Measurements from ENCODE around the gene COPS9.
A peak's percentile ranks its signal among the peaks of the same experiment; 100 is the strongest.

Gene COPS9

DNA sequence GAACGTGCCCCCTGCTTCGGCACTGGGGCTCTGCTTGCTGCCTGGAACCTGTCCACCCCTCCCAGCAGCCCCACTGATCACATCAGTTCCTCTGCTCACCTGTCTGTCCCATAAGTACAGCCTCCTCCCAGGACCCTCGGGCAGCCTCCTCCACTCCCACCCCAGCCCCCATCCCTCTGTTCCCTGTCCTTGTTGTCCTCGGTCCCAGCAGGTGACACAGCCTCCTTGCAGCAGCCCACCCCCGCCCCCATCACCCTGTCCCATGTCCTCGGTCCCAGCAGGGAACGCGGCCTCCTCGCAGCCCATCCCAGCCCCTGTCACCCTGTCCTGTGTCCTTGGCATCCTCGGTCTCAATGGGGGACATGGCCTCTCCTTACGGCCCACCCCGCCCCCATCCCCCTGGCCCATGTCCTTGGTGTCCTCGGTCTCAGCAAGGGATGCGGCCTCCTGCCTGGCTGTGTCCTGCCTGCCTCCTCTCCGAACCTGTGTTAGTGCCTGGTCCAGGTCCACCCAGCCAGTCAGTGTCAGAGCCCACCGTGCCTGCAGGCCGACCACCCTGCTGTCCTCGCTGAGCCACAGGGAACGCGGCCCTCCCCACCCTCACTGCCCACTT lies 8.7 kb upstream of the COPS9 start:
- CTCF ChIA-PET, result interaction anchor here (0.8 to 7.3 kb wide), 6 partner anchors 79 to 321 kb away, joined by 3 to 67 read pairs (median 4); partner anchors contain the start of gene GPC1
- POLR2A ChIA-PET (ENCODE audit: low non-redundant PET), result no interaction called here
- H3K27ac ChIP-seq, result no peak overlapping the region
- no peak for DNase-seq (ENCODE audit: low spot score)
- TF ChIP-seq, protein P1, sequence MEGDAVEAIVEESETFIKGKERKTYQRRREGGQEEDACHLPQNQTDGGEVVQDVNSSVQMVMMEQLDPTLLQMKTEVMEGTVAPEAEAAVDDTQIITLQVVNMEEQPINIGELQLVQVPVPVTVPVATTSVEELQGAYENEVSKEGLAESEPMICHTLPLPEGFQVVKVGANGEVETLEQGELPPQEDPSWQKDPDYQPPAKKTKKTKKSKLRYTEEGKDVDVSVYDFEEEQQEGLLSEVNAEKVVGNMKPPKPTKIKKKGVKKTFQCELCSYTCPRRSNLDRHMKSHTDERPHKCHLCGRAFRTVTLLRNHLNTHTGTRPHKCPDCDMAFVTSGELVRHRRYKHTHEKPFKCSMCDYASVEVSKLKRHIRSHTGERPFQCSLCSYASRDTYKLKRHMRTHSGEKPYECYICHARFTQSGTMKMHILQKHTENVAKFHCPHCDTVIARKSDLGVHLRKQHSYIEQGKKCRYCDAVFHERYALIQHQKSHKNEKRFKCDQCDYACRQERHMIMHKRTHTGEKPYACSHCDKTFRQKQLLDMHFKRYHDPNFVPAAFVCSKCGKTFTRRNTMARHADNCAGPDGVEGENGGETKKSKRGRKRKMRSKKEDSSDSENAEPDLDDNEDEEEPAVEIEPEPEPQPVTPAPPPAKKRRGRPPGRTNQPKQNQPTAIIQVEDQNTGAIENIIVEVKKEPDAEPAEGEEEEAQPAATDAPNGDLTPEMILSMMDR (conservative IDR thresholded peaks at IDR 0.05; ENCODE audit: low read depth), result no peak

DNA sequence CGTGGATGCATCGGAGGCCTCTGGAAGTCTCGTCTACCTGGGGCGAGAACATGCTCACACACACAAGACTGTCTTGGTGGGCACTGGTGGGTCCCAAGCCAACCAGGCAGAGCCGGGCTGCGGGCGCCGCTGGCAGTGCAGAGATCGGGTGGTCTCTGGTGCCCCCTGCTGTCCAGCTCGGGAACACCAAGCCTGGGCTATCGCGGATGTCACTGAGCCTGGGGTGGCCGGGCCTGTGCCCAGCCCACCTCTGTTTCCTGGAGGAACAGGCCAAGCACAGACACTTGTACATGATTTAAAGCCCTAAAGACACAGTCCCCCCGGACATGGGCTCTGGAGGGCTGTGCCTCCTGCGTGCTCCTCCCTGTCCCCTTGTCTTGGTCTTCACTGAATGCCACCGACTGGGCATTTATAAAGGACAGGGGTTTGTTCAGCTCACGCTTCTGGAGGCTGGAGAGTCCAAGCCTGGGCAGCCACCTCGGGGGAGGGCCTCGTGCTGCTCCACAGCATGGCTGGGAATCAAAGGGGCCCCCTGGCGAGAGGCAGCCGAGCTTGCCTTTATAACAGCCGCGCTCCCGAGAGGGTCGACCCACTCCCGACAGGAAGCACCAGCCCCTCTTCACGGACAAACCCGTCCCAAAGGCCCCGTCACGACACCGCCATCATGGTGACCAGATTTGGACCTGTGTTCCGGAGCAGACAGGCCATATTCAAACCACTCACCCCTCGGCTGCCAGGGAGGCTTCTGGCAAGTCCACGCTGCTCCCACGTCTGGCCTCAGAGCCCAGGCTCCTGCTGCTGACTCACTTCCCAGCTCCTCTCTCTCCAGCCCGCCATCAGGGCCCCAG lies 7.9 kb upstream of the COPS9 start:
- H3K27ac ChIP-seq, result no peak overlapping the region
- DNase-seq (ENCODE audit: low spot score), result peak; percentile 74
- TF ChIP-seq, protein P1 (conservative IDR thresholded peaks at IDR 0.05; ENCODE audit: low read depth), result peak; percentile 91
- ChIA-PET POLR2A (ENCODE audit: low non-redundant PET) (interaction anchor here (0.6 kb wide), 1 partner anchor 119 kb away, joined by 3 read pairs; the partner anchor contains the start of gene NDUFA10), CTCF (interaction anchor here (0.5 to 7.3 kb wide), 19 partner anchors 12 to 645 kb away, joined by 3 to 67 read pairs (median 3); partner anchors contain the start of gene GPC1)

- CTCF ChIA-PET, result interaction anchor here (0.5 to 7.3 kb wide), 17 partner anchors 13 to 645 kb away, joined by 3 to 67 read pairs (median 3); no protein-coding TSS in a partner anchor
- POLR2A ChIA-PET (ENCODE audit: low non-redundant PET), result no interaction called here
- TF ChIP-seq, protein P1 (conservative IDR thresholded peaks at IDR 0.05; ENCODE audit: low read depth), result no peak
- H3K27ac ChIP-seq, result no peak overlapping the region
- DNase-seq (ENCODE audit: low spot score), result no peak
Observed at GRCh38 chr2:240143276-240143675, 7.2 kb upstream of the COPS9 start.

DNA sequence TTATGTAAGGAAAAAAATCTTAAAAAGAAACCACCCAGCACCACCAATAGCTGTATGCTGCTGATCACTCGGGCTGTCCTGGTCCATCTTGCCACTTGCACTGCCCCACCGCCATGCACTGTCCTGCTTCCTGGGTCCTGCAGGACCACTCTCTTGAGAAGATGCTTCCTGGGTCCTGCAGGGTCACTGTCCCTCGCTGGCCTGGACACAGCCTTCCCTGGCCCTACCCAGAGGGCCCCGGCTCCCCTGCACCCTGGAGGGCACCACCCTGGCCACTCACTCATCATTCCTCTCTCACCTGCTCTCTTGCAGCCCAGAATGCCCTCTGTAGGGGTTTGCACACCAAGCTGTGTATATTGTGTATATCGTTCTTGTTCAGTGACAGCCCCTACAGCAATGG lies 6.8 kb upstream of the COPS9 start:
- TF ChIP-seq, protein P1 (conservative IDR thresholded peaks at IDR 0.05; ENCODE audit: low read depth), result no peak
- DNase-seq (ENCODE audit: low spot score), result no peak
- ChIA-PET CTCF (interaction anchor here (0.7 to 7.3 kb wide), 6 partner anchors 79 to 532 kb away, joined by 3 to 67 read pairs (median 4); no protein-coding TSS in a partner anchor), POLR2A (ENCODE audit: low non-redundant PET) (no interaction called here)
- no peak overlapping the region for H3K27ac ChIP-seq

DNA sequence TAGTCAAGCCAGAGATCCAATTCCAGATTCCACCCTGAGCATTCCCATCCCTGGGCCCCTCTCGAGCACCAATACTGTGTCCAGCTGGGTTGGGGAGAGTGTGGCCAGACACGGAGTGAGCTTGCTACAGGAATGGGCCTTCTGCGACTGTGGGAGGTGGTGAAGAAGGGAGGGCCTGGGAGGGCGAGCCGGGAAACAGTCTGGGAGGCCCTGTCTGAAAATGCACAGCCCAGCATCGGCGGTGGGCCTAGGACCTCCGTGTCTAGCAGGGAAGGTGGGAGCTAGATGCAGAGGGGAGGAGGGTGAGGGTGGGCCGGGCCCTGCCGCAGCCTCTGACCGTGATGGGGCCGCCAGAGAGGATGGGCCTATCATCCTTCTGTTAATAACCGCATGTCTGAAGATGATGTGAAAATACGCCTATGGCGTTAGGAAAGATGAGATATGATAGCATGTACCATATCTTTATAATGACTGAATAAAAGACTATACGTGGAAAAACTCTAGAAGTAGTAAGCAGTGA lies 6.2 kb upstream of the COPS9 start:
- no peak overlapping the region for H3K27ac ChIP-seq
- ChIA-PET POLR2A (ENCODE audit: low non-redundant PET) (no interaction called here), CTCF (interaction anchor here (1.0 to 7.3 kb wide), 2 partner anchors 82 to 208 kb away, joined by 4 to 67 read pairs; no protein-coding TSS in a partner anchor)
- TF ChIP-seq, protein P1 (conservative IDR thresholded peaks at IDR 0.05; ENCODE audit: low read depth), result no peak
- DNase-seq (ENCODE audit: low spot score), result no peak

DNA sequence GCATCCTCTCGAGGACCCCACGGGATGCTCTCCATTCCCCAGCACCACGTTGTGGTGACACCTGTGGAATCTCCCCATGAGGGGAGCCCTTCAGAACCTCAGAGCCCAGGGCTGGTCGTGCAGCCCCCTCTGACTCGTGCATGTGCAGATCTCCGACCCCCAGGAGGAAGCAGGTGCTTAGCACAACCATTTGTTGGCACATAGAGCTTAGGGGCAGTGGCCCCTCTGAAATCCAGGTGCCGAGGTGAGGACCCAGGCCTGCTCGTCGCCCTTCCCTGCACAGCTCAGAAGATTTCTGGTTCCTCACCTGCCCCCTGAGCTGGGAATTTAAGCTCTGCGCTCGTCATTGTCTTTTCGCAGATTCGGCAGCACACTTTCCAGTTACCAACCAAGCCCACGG lies 5.6 kb upstream of the COPS9 start:
- ChIA-PET POLR2A (ENCODE audit: low non-redundant PET) (no interaction called here), CTCF (interaction anchor here (7.3 kb wide), 1 partner anchor 81 kb away, joined by 67 read pairs; no protein-coding TSS in a partner anchor)
- no peak for DNase-seq (ENCODE audit: low spot score)
- H3K27ac ChIP-seq, result no peak overlapping the region
- TF ChIP-seq, protein P1 (conservative IDR thresholded peaks at IDR 0.05; ENCODE audit: low read depth), result no peak
